Activated naive CD4-positive, alpha-beta T cell treated with anti-CD3 and anti-CD28 coated beads, Interleukin-2, amount 50 U/mL, for 72 hours (primary cell): ENCODE measurements around the gene ATP8B4. TPM values are rescaled to one million over a fixed set of nuclear protein-coding genes. Genes with fewer than 3 reads are reported as not detected.

Source experiments
- ATAC-seq, 2 donors: fragments of 150-1000 bp; cut with Tn5 transposase; 2 replicates each; pipeline ENCODE4 v1.10.0; 2021; ENCODE audit warnings: mild to moderate bottlenecking in 2 of 2, moderate library complexity in 2 of 2
- DNase-seq, 2 donors: peaks; one replicate each; pipeline ENCODE4 v3.0.0; 2021 to 2022; ENCODE audit warnings: low spot score in 2 of 2
- H3K27ac Mint-ChIP-seq, 2 donors: one replicate each; pipeline ENCODE4 v1.8.0; 2022; ENCODE audit warnings: mild to moderate bottlenecking in 2 of 2, mixed read lengths in 2 of 2
- H3K36me3 Mint-ChIP-seq, 2 donors: one replicate each; pipeline ENCODE4 v1.8.0; 2022; ENCODE audit warnings: mixed read lengths in 2 of 2
- H3K9me3 Mint-ChIP-seq, 2 donors: one replicate each; pipeline ENCODE4 v1.8.0; 2022; ENCODE audit warnings: mixed read lengths in 2 of 2
- total RNA-seq, 2 donors: library from RNA; stranded (reverse); gene quantifications; one replicate each; pipeline ENCODE4 v1.2.3, GENCODE V29; 2022

ATP8B4 gene
- total RNA-seq, 2 donors from 2014 or later = 10.4 to 16.1 TPM

GRCh38 chr15:49889536-49889935 lies 229.5 kb downstream of the ATP8B4 start:
- no peak for DNase-seq
- no peak for ATAC-seq
- Mint-ChIP-seq H3K36me3 (no peaks in the 10 kb centered on the region), H3K9me3 (no peaks in the 10 kb centered on the region), H3K27ac (no peak overlapping the region)

- Mint-ChIP-seq H3K36me3 (no peaks in the 10 kb centered on the region), H3K27ac (no peak overlapping the region), H3K9me3 (no peaks in the 10 kb centered on the region)
- DNase-seq (no peak), ATAC-seq (no peak)
These were observed 230.3 kb downstream of the ATP8B4 start for GRCh38 chr15:49888734-49889133.

GRCh38 chr15:49888323-49888693 lies 230.7 kb downstream of the ATP8B4 start:
- Mint-ChIP-seq H3K36me3 (no peaks in the 10 kb centered on the region), H3K9me3 (no peaks in the 10 kb centered on the region), H3K27ac (no peak overlapping the region)
- ATAC-seq (no peak), DNase-seq (no peak)

DNA sequence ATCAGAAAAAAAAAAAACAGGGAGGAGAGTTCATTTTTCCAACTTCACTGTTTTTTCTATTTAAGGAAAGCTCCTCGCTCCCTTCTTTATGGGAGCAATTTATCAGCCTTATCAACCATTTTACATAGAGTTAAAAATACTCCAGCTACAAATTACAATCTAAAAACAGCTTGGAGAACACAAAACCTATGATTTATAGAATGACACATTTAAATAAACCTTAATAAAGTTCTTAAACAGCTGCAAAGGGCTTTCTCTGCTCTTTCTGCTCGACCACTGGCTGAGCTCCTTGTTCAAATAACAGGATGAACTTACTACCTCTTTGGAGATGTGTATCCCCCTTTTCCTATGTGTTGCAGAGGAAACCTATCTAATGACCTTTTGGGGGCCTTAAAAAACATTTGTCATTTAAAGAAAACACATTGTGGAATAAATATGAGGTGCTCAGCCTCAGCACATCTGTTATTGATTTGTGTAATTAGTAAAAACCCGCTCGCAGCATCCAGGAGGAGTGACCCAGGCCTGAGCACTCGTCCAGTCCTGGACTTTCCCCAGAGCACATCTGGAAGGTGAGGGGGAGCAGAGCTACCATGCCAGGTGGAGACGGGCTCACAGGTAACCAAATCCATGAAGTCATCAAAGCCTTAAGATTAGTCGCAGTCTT lies 231.2 kb downstream of the ATP8B4 start:
- DNase-seq (no peak), ATAC-seq (no peak)
- no peaks in the 10 kb centered on the region for H3K36me3 Mint-ChIP-seq
- no peaks in the 10 kb centered on the region for H3K9me3 Mint-ChIP-seq
- H3K27ac Mint-ChIP-seq = no peak overlapping the region

DNA sequence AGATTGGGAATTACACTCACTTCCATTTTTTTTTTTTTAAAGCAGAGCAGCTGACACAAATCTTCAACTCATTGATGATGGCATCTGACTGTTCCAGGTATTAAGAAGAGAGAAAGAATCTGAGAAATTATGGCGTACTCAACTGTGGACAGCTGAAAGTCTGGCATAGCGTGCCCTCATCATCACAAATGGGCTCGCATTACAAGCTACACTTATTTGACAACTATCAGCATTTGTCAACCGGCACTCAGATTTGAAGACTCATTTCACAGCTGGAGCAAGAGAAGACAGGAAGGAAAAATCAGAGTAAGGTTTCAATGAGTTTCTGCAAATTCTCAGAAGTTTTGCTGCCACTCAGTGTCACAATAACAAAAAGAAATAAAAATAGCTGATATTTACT lies 235.9 kb downstream of the ATP8B4 start:
- ATAC-seq = no peak

GRCh38 chr15:49881866-49882265 lies 237.2 kb downstream of the ATP8B4 start:
- ATAC-seq (no peak), DNase-seq (no peak)
- Mint-ChIP-seq H3K36me3 (no peaks in the 10 kb centered on the region), H3K27ac (no peak overlapping the region), H3K9me3 (no peaks in the 10 kb centered on the region)

More for the DNA sequence above, 235.9 kb downstream of the ATP8B4 start:
- DNase-seq = no peak
- Mint-ChIP-seq H3K9me3 (no peaks in the 10 kb centered on the region), H3K27ac (no peak overlapping the region), H3K36me3 (no peaks in the 10 kb centered on the region)

DNA sequence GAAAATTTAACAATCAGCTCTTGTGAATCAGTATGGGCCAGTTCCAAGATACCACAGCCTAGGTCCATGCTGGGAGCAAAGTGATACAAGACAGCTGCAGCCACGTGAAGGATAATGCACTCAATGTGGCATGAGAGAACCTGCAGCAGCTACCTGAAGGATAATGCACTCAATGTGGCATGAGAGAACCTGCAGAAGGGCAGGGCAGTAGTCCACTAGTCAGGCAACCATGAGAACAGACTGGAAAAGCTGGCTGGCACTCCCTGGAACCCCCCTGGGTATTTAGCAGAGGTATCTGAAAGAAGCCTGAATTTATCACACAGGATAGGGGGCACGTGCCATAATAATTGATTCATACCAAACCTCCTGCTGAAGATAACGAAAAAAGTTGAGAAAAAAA lies 237.6 kb downstream of the ATP8B4 start:
- Mint-ChIP-seq H3K27ac (no peak overlapping the region), H3K36me3 (no peaks in the 10 kb centered on the region), H3K9me3 (no peaks in the 10 kb centered on the region)
- DNase-seq (no peak), ATAC-seq (no peak)

GRCh38 chr15:49877873-49878521 lies 241.0 kb downstream of the ATP8B4 start:
- DNase-seq = no peak
- Mint-ChIP-seq H3K36me3 (no peaks in the 10 kb centered on the region), H3K9me3 (no peaks in the 10 kb centered on the region), H3K27ac (no peak overlapping the region)
- ATAC-seq = no peak

GRCh38 chr15:49877117-49877872 lies 241.7 kb downstream of the ATP8B4 start:
- Mint-ChIP-seq H3K27ac (no peak overlapping the region), H3K9me3 (no peaks in the 10 kb centered on the region), H3K36me3 (no peaks in the 10 kb centered on the region)
- DNase-seq = no peak
- no peak for ATAC-seq

- ATAC-seq = no peak
- DNase-seq = no peak
- no peaks in the 10 kb centered on the region for H3K36me3 Mint-ChIP-seq
- H3K27ac Mint-ChIP-seq = no peak overlapping the region
- no peaks in the 10 kb centered on the region for H3K9me3 Mint-ChIP-seq
These were observed 242.5 kb downstream of the ATP8B4 start for GRCh38 chr15:49876401-49877038.

DNA sequence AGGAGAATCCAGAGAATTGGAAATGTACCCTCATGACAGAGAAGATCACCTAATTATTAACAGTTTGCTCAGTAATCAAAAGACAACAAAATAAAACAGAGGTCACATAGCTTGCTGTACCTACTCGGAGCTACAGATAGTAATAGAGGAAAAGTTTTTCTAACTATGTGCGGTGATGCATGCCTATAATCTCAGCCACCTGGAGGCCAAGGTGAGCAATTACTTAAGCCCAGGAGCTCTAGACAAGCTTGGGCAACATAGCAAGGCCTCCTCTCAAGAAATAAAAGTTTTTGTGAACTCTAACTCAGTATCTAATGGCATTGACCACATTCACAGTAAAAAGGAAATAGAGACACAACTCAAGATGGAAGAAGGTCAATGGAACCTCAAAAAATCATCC lies 243.6 kb downstream of the ATP8B4 start:
- no peak for DNase-seq
- ATAC-seq = no peak
- H3K27ac Mint-ChIP-seq = no peak overlapping the region
- H3K36me3 Mint-ChIP-seq = no peaks in the 10 kb centered on the region
- H3K9me3 Mint-ChIP-seq = no peaks in the 10 kb centered on the region

DNA sequence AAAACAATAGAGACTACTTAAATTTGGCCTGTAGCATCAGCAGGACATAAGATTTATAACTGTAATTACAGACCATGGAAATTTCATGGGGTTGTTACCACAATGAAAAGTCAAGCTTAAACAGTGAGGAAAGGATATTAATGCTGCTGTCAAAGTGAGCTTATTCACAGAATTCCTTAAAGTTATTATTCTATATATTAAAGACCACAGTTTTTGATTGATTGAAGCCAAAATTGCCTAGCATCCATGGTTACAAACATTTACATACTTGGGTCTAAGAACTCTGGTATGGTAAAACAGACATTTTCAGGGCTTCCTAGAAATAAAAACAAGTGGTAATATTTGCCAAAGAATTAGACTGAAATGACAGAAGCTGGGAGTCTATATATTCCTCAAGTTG lies 248.6 kb downstream of the ATP8B4 start:
- H3K36me3 Mint-ChIP-seq = no peaks in the 10 kb centered on the region
- H3K9me3 Mint-ChIP-seq = no peaks in the 10 kb centered on the region
- H3K27ac Mint-ChIP-seq = no peak overlapping the region
- ATAC-seq (no peak), DNase-seq (no peak)

DNA sequence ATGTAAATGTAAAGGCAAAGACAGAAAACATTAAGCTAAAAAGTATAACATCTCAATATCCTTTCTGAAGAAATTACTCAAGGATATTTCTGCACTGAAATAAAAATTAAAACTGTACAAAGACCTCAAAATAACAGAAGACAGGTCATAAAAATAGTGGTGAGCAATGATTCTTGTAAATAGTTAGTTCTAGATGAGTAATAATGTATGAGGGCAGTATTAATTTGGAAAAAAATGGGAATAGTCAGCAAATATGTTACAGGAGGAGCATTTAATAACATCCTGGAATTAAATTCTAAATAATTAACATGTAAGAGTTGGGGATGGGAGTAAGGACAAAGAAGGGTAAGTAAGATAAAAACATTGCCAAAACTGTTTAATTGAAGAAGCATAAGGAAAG lies 250.7 kb downstream of the ATP8B4 start:
- no peaks in the 10 kb centered on the region for H3K9me3 Mint-ChIP-seq
- no peak for DNase-seq

GRCh38 chr15:49865925-49866757 lies 252.9 kb downstream of the ATP8B4 start:
- H3K9me3 Mint-ChIP-seq = no peaks in the 10 kb centered on the region
- ATAC-seq = no peak
- DNase-seq = no peak
- no peaks in the 10 kb centered on the region for H3K36me3 Mint-ChIP-seq
- H3K27ac Mint-ChIP-seq = no peak overlapping the region

More for the DNA sequence above, 250.7 kb downstream of the ATP8B4 start:
- H3K27ac Mint-ChIP-seq = no peak overlapping the region
- ATAC-seq = no peak
- no peaks in the 10 kb centered on the region for H3K36me3 Mint-ChIP-seq

DNA sequence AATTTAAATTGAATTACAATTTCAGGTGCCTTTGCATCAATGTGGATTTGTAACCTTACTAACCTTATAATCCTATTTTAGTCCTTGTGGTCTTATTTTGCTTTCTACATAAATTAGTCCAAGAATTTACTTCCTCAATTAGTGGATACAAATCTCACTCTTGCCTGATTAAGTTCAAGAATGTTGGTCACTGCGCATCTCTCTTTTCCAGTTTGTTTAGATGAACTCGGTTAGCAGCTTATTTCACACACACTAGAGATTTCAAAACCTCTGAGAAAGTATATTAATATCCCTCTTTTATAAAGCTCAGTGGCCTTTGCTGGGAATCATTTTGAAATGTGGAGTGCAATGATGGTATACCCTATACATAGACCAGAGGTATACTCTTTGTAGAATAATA lies 254.8 kb downstream of the ATP8B4 start:
- no peaks in the 10 kb centered on the region for H3K36me3 Mint-ChIP-seq
- DNase-seq (no peak), ATAC-seq (no peak)
- H3K9me3 Mint-ChIP-seq = no peaks in the 10 kb centered on the region
- no peak overlapping the region for H3K27ac Mint-ChIP-seq

DNA sequence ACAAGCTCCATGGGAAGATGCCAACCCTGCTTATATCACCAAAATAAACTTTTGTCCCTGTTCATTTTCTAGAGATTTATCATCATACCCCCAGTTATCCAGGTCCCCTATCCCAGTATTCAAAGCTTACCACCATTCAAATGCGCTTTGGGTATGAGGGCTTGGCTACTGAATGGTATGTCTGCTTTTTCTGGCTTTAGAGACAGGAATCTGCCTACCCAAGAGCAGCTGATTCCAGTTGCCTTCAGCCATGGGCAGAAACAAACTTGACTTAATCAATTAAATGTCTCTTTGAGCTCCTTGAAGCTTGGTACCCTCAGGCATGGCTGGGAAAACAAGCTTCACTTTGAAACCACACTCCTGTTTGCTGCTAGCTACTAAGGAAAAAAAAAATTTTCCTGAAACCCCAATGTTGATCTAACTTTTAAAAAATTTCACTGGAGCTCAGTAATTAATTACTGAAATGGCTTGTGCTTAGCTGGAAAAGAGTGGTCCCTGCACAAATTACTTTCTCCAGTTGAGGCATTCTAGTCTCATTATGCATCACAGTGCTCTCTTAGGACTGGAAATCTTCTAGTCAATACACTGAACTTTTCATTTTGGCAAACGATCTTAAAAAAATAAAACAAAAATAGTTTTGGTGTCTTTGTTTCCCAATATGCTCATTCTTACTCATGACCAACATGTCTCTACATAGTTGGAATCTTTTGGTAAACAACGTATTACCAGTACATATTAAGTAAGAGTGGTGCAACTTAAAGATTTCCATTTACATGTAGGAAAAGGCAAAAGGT lies 255.4 kb downstream of the ATP8B4 start:
- ATAC-seq = no peak
- no peak overlapping the region for H3K27ac Mint-ChIP-seq
- DNase-seq = no peak
- H3K9me3 Mint-ChIP-seq = no peaks in the 10 kb centered on the region
- no peaks in the 10 kb centered on the region for H3K36me3 Mint-ChIP-seq
